Heart left ventricle (tissue), 16 donors: ENCODE measurements around the gene B9D2. TPM values are rescaled to one million over a fixed set of nuclear protein-coding genes. Genes with fewer than 3 reads are reported as not detected.
A peak's percentile ranks its signal among the peaks of the same experiment; 100 is the strongest.

Experiments
- ATAC-seq, 4 donors: fragments of 200-7000 bp; cut with Tn5 transposase; one replicate each; pipeline ENCODE4 v1.9.1; 2020 to 2022; ENCODE audit warnings: moderate library complexity in 4 of 4, mild to moderate bottlenecking in 3 of 4, moderate number of reproducible peaks in 1 of 4
- DNase-seq, 5 donors: peaks; one replicate each; pipeline ENCODE4 v3.0.0-alpha.2; 2020
- H3K27ac ChIP-seq, 12 donors: fragments of 200-600 bp; sonication (generic) in 4 of 12; one replicate each; pipeline versions ENCODE4 v1.5.0 to v1.8.0; 2016 to 2022; ENCODE audit warnings: mild to moderate bottlenecking in 2 of 12
- H3K27me3 ChIP-seq, 9 donors: fragments of 200-600 bp; sonication (generic) in 2 of 9; one replicate each; pipeline versions ENCODE4 v1.5.1 to v1.8.0; 2016 to 2022; ENCODE audit warnings: mild to moderate bottlenecking in 3 of 9
- H3K36me3 ChIP-seq, 9 donors: fragments of 200-600 bp; sonication (generic) in 2 of 9; one replicate each; pipeline versions ENCODE4 v1.5.0 to v1.8.0; 2018 to 2022; ENCODE audit warnings: mild to moderate bottlenecking in 2 of 9
- H3K4me1 ChIP-seq, 12 donors: fragments of 200-600 bp; sonication (generic) in 4 of 12; one replicate each; pipeline versions ENCODE4 v1.5.0 to v1.8.0; 2016 to 2022; ENCODE audit warnings: mild to moderate bottlenecking in 3 of 12
- H3K4me3 ChIP-seq, 12 donors: fragments of 200-600 bp; sonication (generic) in 4 of 12; one replicate each; pipeline versions ENCODE4 v1.5.0 to v1.8.0; 2017 to 2022; ENCODE audit warnings: mild to moderate bottlenecking in 9 of 12, moderate library complexity in 4 of 12
- H3K9me3 ChIP-seq, 12 donors: fragments of 200-600 bp; sonication (generic) in 4 of 12; one replicate each; pipeline versions ENCODE4 v1.5.0 to v1.8.0; 2016 to 2022; ENCODE audit warnings: mild to moderate bottlenecking in 1 of 12
- CTCF ChIP-seq, 12 donors: fragments of 200-600 bp; sonication (generic) in 4 of 12; IDR thresholded peaks; one replicate each; pipeline versions ENCODE4 v1.5.0 to v1.8.0; 2018 to 2022; ENCODE audit warnings: antibody characterized with exemption in 12 of 12, mild to moderate bottlenecking in 5 of 12
- POLR2A ChIP-seq, 2 donors: fragments of 450-650 bp; IDR thresholded peaks; one replicate each; pipeline ENCODE4 v1.6.1; 2017; ENCODE audit warnings: antibody characterized with exemption in 2 of 2, mild to moderate bottlenecking in 2 of 2, moderate library complexity in 2 of 2
- WGBS, 4 donors: extraction: QIAGEN DNeasy Blood & Tissue Kit in 2 of 4; methylation state at CpG; one replicate each; pipeline versions ENCODE4 v1.1.5 to v1.1.7; 2013 to 2018; 5-methylcytosine and 5-hydroxymethylcytosine counted together
- intact Hi-C, 10 donors: fragments of 100-400 bp; cut with DNase I; formaldehyde crosslinking; loops; one replicate each; pipeline versions ENCODE4 v1.11.1 to v1.14.2; 2022
- polyA plus RNA-seq, 2 donors: library from polyadenylated mRNA; stranded (reverse); fragments of 200-250 nt; gene quantifications; one replicate each; pipeline ENCODE4 v1.2.3, GENCODE V29; 2013
- total RNA-seq, 9 donors: library from RNA; depleted of rRNA in 2 of 9; stranded (reverse); fragments of >200 nt in 2 of 9; fragmentation: NEBNext Ultra II Directional in 3 of 9; extraction: Animal tissue kit (Norgen Biotek cat#: 25700) in 3 of 9; gene quantifications; one replicate each; pipeline versions ENCODE4 v1.1.0 to v1.2.4, GENCODE V29; 2016 to 2023
- donor health status: ischemic (EF 13 %, LVEDD 7.1; RV severe dilation, severe dysfunction).
- donor health status: healthy with polysubstance abuse.
- donor health status: DM: no; HTN: yes; CAD: no.
- donor health status: DM: no; HTN: no; CAD: no.
- donor health status: ischemic (EF 25% LVEDD 6.9; RV normal size, moderate dysfunction).
- donor health status: ischemic (EF 25% LVEDD 5.7; RV mildly dilated, moderate dysfunction).
- donor health status: healthy.
- donor health status: DM: yes; HTN: yes; CAD: no.
- donor health status: ischemic (EF 35%, LVEDD 5.7; RV mildly dilated, moderate dysfunction).
- donor health status: nonischemic (EF 11% LVEDD 7.7; RV severe dilation, severe dysfunction).
- donor health status: DM: yes; HTN: yes; CAD: no.
- donor health status: PGD.
- donor health status: ischemic (EF 29% LVEDD 5.4; RV normal size, mild dysfunction).
- donor health status: nonischemic (EF 23%, LVEDD 6.1; RV moderate dilation, normal function).

B9D2 gene
- total and polyA plus RNA-seq, 11 donors, result 1.9 to 14.6 (median 3.3) TPM

GRCh38 chr19:41307090-41307875 is 56.7 kb downstream of the B9D2 start:
- 65 to 72% (median 69%) methylated on average over 8 of the region's 8 CpGs for WGBS, 4 donors
- no peak for DNase-seq
- peak overlapping the region in 1 of 12 donors; percentile 15 for H3K4me3 ChIP-seq
- peaks cover 6 to 81% (median 38%) of the 10 kb centered on the region in 12 donors for H3K4me1 ChIP-seq
- no peaks in the 10 kb centered on the region for H3K27me3 ChIP-seq
- H3K27ac ChIP-seq, result peak overlapping the region in 9 of 12 donors; percentile 90 to 99 (median 96)
- TF ChIP-seq POLR2A (IDR thresholded peaks at IDR 0.05) (no peak), CTCF (IDR thresholded peaks at IDR 0.05) (no peak)
- no peak for ATAC-seq
- peaks cover 2 to 62% (median 59%) of the 10 kb centered on the region in 9 donors for H3K36me3 ChIP-seq
- no peaks in the 10 kb centered on the region for H3K9me3 ChIP-seq
- intact Hi-C loops, result loop anchor here in 7 of 10 donors (2.0 to 10.0 kb wide), 10 partner anchors 40 to 330 kb away; partner anchors contain the start of genes DMAC2 (in 2 of the 7) and TGFB1 (in 1 of the 7)

GRCh38 chr19:41305927-41306793 is 57.8 kb downstream of the B9D2 start:
- H3K27ac ChIP-seq, result peak overlapping the region in 4 of 12 donors; percentile 7 to 98 (median 20)
- peaks cover 5 to 81% (median 31%) of the 10 kb centered on the region in 12 donors for H3K4me1 ChIP-seq

GRCh38 chr19:41304706-41305483 is 59.1 kb downstream of the B9D2 start:
- no peak for ATAC-seq
- Histone ChIP-seq H3K4me1 (peaks cover 3 to 87% (median 36%) of the 10 kb centered on the region in 12 donors), H3K4me3 (no peak overlapping the region), H3K27ac (peak overlapping the region in 8 of 12 donors; percentile 8 to 98 (median 26)), H3K36me3 (peaks cover 2 to 82% (median 75%) of the 10 kb centered on the region in 9 donors), H3K27me3 (no peaks in the 10 kb centered on the region), H3K9me3 (no peaks in the 10 kb centered on the region)
- TF ChIP-seq POLR2A (IDR thresholded peaks at IDR 0.05) (no peak), CTCF (IDR thresholded peaks at IDR 0.05) (no peak)
- 64 to 71% (median 67%) methylated on average over 4 of the region's 4 CpGs for WGBS, 4 donors
- intact Hi-C loops, result loop anchor here in 7 of 10 donors (5.0 to 10.0 kb wide), 9 partner anchors 38 to 328 kb away; partner anchors contain the start of genes DMAC2 (in 2 of the 7) and TGFB1 (in 1 of the 7)
- DNase-seq, result no peak

More at GRCh38 chr19:41305927-41306793, 57.8 kb downstream of the B9D2 start:
- ATAC-seq, result no peak
- WGBS, 4 donors, result 74 to 81% (median 77%) methylated on average over 11 to 13 of the region's 13 CpGs
- H3K9me3 ChIP-seq, result no peaks in the 10 kb centered on the region
- TF ChIP-seq CTCF (IDR thresholded peaks at IDR 0.05), result no peak
- no peak for TF ChIP-seq POLR2A (IDR thresholded peaks at IDR 0.05)
- peaks cover 2 to 69% (median 67%) of the 10 kb centered on the region in 9 donors for H3K36me3 ChIP-seq
- H3K4me3 ChIP-seq, result peak overlapping the region in 1 of 12 donors; percentile 8
- DNase-seq, result no peak
- H3K27me3 ChIP-seq, result no peaks in the 10 kb centered on the region
- intact Hi-C loops, result loop anchor here in 7 of 10 donors (2.0 to 10.0 kb wide), 10 partner anchors 39 to 329 kb away; partner anchors contain the start of genes DMAC2 (in 2 of the 7) and TGFB1 (in 1 of the 7)

Other genes with a start within 250 kb of the B9D2 start
- gene CYP2F1, start 249.7 kb downstream of the B9D2 start, total RNA-seq, result not detected
- not detected for gene CYP2F1, start 249.7 kb downstream of the B9D2 start, polyA plus RNA-seq
- gene CYP2S1, start 170.9 kb downstream of the B9D2 start, total RNA-seq, result 1 to 10 TPM in 2 of 9 donors, under 1 TPM in 7; 0.18 to 3.8 (median 0.37) TPM
- under 1 TPM; 0.11 to 0.35 TPM for gene CYP2S1, start 170.9 kb downstream of the B9D2 start, polyA plus RNA-seq
- 10 to 100 TPM in 7 of 9 donors, 1 to 10 TPM in 2; 9.3 to 62.5 (median 13.2) TPM for gene AXL, start 144.9 kb downstream of the B9D2 start, total RNA-seq
- 10 to 100 TPM in 1 of 2 donors, 1 to 10 TPM in 1; 5.0 to 21.1 TPM for gene AXL, start 144.9 kb downstream of the B9D2 start, polyA plus RNA-seq
- gene HNRNPUL1, start 99.8 kb downstream of the B9D2 start, total RNA-seq, result 100 to 1,000 TPM in 7 of 9 donors, 10 to 100 TPM in 2; 88.7 to 138 (median 115) TPM
- gene HNRNPUL1, start 99.8 kb downstream of the B9D2 start, polyA plus RNA-seq, result 10 to 100 TPM; 64.2 to 91.0 TPM
- 10 to 100 TPM; 10.0 to 22.2 (median 14.2) TPM for gene CCDC97, start 54.0 kb downstream of the B9D2 start, total RNA-seq
- 10 to 100 TPM; 12.8 to 16.0 TPM for gene CCDC97, start 54.0 kb downstream of the B9D2 start, polyA plus RNA-seq
- gene TGFB1, start 10.2 kb downstream of the B9D2 start, total RNA-seq, result 10 to 100 TPM in 8 of 9 donors, 1 to 10 TPM in 1; 9.4 to 68.8 (median 13.9) TPM
- gene TGFB1, start 10.2 kb downstream of the B9D2 start, polyA plus RNA-seq, result 10 to 100 TPM; 13.4 to 24.0 TPM
- gene TMEM91, start 12.4 kb upstream of the B9D2 start, total RNA-seq, result 1 to 10 TPM; 1.0 to 5.4 (median 2.5) TPM
- 1 to 10 TPM; 2.5 to 6.7 TPM for gene TMEM91, start 12.4 kb upstream of the B9D2 start, polyA plus RNA-seq
- 10 to 100 TPM in 8 of 9 donors, 1 to 10 TPM in 1; 9.6 to 18.6 (median 13.7) TPM for gene EXOSC5, start 33.2 kb upstream of the B9D2 start, total RNA-seq
- 10 to 100 TPM; 21.2 to 40.4 TPM for gene EXOSC5, start 33.2 kb upstream of the B9D2 start, polyA plus RNA-seq
- gene BCKDHA, start 33.7 kb upstream of the B9D2 start, total RNA-seq, result 100 to 1,000 TPM in 2 of 9 donors, 10 to 100 TPM in 7; 32.0 to 149 (median 39.2) TPM
- 10 to 100 TPM; 39.1 to 74.4 TPM for gene BCKDHA, start 33.7 kb upstream of the B9D2 start, polyA plus RNA-seq
- 10 to 100 TPM in 3 of 9 donors, 1 to 10 TPM in 6; 6.4 to 11.5 (median 9.4) TPM for gene B3GNT8, start 63.2 kb upstream of the B9D2 start, total RNA-seq
- 10 to 100 TPM in 1 of 2 donors, 1 to 10 TPM in 1; 5.0 to 12.6 TPM for gene B3GNT8, start 63.2 kb upstream of the B9D2 start, polyA plus RNA-seq
- gene DMAC2, start 75.8 kb upstream of the B9D2 start, total RNA-seq, result 100 to 1,000 TPM in 6 of 9 donors, 10 to 100 TPM in 3; 67.9 to 138 (median 102) TPM
- 100 to 1,000 TPM; 121 to 130 TPM for gene DMAC2, start 75.8 kb upstream of the B9D2 start, polyA plus RNA-seq
- under 1 TPM in 1 of 9 donors, not detected in 8; 0.30 TPM for gene ERICH4, start 79.0 kb upstream of the B9D2 start, total RNA-seq
- gene ERICH4, start 79.0 kb upstream of the B9D2 start, polyA plus RNA-seq, result under 1 TPM in 1 of 2 donors, not detected in 1; 0.10 TPM
- 1 to 10 TPM in 2 of 9 donors, under 1 TPM in 6, not detected in 1; 0.27 to 5.7 (median 0.66) TPM for gene CEACAM21, start 212.0 kb upstream of the B9D2 start, total RNA-seq
- under 1 TPM in 1 of 2 donors, not detected in 1; 0.50 TPM for gene CEACAM21, start 212.0 kb upstream of the B9D2 start, polyA plus RNA-seq